Stimulated activated effector memory CD8-positive, alpha-beta T cell treated with anti-CD3 and anti-CD28 coated beads, Interleukin-12 subunit alpha, Interleukin-12 subunit beta, amount 100 ng/mL, for 72 hours (primary cell): ENCODE measurements around the gene PCDHGA2.
"Not testable (repeated sequence)": the region's sequence is repeated elsewhere in the genome, so short reads cannot be mapped to it uniquely, and the experiment has no call there.

Source experiments
- ATAC-seq: fragments of 150-1000 bp; cut with Tn5 transposase; 2 replicates; pipeline ENCODE4 v1.10.0; 2021
- DNase-seq, 2 donors: peaks; one replicate each; pipeline ENCODE4 v3.0.0; 2021 to 2022; ENCODE audit warnings: low spot score in 2 of 2
- H3K27ac Mint-ChIP-seq: one replicate; pipeline ENCODE4 v1.8.0; 2022; ENCODE audit warnings: mild to moderate bottlenecking, mixed read lengths
- H3K36me3 Mint-ChIP-seq: one replicate; pipeline ENCODE4 v1.8.0; 2022; ENCODE audit warnings: mild to moderate bottlenecking, mixed read lengths
- H3K4me1 Mint-ChIP-seq: one replicate; pipeline ENCODE4 v1.8.0; 2022; ENCODE audit warnings: mixed read lengths
- H3K4me3 Mint-ChIP-seq: one replicate; pipeline ENCODE4 v1.8.0; 2022; ENCODE audit warnings: mild to moderate bottlenecking, mixed read lengths
- H3K9me3 Mint-ChIP-seq: one replicate; pipeline ENCODE4 v1.8.0; 2022; ENCODE audit warnings: mixed read lengths

PCDHGA2 gene

DNA sequence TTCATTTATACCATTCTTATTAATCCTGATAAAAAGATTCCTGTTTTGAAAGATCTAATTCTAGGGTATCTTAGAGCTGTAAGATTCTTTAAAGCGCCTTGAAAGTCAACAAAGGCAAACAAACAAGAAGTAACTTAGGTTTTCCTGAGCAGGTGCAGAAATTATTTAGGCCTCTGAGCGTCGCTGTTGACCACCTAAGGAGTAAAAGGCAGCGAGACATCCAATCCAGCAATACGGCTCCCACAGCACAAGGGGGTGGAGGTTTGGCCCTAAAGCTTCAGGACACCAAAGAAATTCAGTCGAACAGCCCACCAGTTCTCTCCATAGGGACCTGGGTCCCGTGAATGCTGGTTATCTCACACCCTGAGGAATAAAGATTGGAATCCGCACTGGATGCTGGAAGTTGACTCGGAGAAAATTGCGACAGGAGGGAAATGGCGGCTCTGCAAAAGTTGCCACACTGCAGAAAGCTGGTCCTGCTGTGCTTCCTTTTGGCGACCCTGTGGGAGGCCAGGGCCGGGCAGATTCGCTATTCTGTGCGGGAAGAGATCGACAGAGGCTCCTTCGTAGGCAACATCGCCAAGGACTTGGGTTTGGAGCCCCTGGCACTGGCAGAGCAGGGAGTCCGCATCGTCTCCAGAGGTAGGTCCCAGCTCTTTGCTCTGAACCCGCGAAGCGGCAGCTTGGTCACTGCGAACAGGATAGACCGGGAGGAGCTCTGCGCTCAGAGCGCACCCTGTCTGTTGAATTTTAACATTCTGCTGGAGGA is at the start of gene PCDHGA2:
Gene PCDHGA2 (plus strand): TSS at position 223 of the 769 bp plus-strand sequence.
- H3K27ac Mint-ChIP-seq: no peak within 1 kb of the TSS
- peaks cover 32% of the 10 kb centered on the region for H3K9me3 Mint-ChIP-seq
- no peak within 1 kb of the TSS for H3K4me3 Mint-ChIP-seq
- H3K4me1 Mint-ChIP-seq: no peaks in the 10 kb centered on the region
- DNase-seq (no peak), ATAC-seq (no peak)
- H3K36me3 Mint-ChIP-seq: no peaks in the 10 kb centered on the region

DNA sequence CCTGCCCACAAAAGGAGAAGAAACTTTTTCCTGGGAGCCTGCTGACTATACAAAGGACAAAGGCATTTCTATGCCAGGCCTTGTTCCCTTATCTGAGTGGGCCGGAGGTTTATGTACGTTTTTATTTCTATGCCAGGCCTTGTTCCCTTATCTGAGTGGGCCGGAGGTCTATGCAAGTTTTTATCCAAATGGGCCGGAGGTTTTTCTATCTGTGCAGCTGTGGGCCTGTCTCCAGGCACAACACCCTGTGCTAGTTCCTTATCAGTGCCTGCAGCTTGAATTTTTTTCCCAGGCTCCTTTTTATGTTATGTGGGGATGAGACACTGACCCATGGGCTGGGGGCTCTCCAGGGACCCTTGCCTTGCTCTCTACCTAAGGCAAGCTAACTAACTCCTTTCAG is 40.2 kb upstream of the PCDHGA2 start:
- H3K27ac Mint-ChIP-seq: no peak overlapping the region
- ATAC-seq: no peak
- no peaks in the 10 kb centered on the region for H3K36me3 Mint-ChIP-seq
- no peaks in the 10 kb centered on the region for H3K4me1 Mint-ChIP-seq
- no peak overlapping the region for H3K4me3 Mint-ChIP-seq
- DNase-seq: no peak
- peaks cover 30% of the 10 kb centered on the region for H3K9me3 Mint-ChIP-seq

DNA sequence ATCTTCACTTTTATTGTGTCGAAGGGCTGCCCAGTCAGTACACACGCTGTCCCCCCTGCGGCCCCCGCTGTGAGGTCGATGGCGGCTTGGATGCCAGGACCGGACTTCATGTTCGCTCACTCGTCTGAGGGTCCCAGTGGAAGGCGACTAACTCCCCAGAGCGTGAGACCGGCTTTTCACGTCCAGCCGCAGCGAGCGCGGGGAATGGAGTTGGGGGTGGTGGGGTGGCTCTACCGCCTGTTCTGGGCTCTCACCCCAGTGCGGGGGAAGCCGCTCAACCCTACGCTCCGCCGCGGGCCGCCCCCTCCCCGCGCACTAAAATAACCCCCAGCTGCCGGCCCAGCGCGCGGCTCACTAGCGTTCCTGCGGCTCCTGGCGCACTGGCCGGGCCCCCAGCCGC is 34.8 kb upstream of the PCDHGA2 start, which contains the start of gene SLC25A2:
Gene SLC25A2 (minus strand): TSS at position 294 of the 400 bp plus-strand sequence. CDS start 184 bp downstream, at position 110.
- no peaks in the 10 kb centered on the region for H3K36me3 Mint-ChIP-seq
- H3K4me3 Mint-ChIP-seq: no peak within 1 kb of the TSS
- DNase-seq (no peak), ATAC-seq (no peak)
- H3K9me3 Mint-ChIP-seq: peaks cover 17% of the 10 kb centered on the region
- no peaks in the 10 kb centered on the region for H3K4me1 Mint-ChIP-seq
- no peak within 1 kb of the TSS for H3K27ac Mint-ChIP-seq

DNA sequence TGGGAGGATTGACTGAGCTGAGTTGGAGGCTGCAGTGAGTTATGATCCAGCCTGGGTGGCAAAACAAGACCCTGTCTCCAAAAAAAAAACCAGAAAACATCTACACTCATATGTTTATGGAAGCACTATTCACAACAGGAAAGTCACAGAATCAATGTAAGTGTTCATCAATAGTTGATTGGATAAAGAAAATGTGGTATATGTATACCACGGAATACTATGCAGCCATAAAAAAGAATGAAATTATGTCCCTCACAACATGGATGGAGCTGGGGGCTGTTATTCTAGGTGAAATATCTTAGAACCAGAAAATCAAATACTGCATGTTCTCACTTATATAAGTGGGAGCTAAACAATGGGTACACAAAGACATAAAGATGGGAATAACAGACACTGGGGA is 31.9 kb upstream of the PCDHGA2 start:
- no peak for ATAC-seq
- no peaks in the 10 kb centered on the region for H3K36me3 Mint-ChIP-seq
- peaks cover 21% of the 10 kb centered on the region for H3K9me3 Mint-ChIP-seq
- no peak overlapping the region for H3K4me3 Mint-ChIP-seq
- H3K4me1 Mint-ChIP-seq: no peaks in the 10 kb centered on the region
- no peak overlapping the region for H3K27ac Mint-ChIP-seq
- DNase-seq: no peak

DNA sequence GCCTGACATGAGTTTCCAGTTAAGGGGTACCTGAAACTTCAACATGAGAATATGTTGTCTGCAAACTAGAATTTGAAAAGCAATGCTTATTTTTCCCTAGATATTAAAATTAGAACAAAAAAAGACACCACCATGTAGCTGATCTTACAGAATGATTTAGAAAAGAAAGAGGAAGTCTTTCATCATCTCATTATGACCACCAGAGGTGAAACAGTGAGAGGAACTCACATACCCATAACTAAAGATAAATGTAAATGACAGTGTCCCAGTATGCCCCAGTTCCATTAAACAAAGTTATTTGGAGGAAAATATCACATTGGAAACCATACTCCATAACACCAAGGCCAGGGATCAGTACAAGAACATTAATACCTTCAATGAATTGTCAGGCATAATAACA is 24.8 kb upstream of the PCDHGA2 start:
- H3K36me3 Mint-ChIP-seq: peaks cover 33% of the 10 kb centered on the region
- ATAC-seq: no peak
- peaks cover 12% of the 10 kb centered on the region for H3K4me1 Mint-ChIP-seq
- DNase-seq: no peak
- H3K27ac Mint-ChIP-seq: no peak overlapping the region
- peaks cover 39% of the 10 kb centered on the region for H3K9me3 Mint-ChIP-seq
- no peak overlapping the region for H3K4me3 Mint-ChIP-seq

DNA sequence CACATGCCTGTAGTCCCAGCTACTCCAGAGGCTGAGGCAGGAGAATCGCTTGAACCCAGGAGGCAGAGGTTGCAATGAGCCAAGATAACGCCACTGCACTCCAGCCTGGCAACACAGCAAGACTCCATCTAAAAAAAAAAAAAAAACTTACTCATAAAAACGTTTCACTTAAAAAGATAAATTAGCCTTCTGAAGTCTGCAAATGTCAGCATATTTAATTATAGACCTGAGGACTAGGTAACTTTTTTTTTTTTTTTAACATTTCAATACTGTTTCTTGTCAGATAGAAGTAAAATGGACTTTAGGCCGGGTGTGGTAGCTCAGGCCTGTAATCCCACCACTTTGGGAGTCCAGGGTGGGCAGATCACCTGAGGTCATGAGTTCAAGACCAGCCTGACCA is 21.6 kb upstream of the PCDHGA2 start:
- not testable (repeated sequence) for H3K27ac Mint-ChIP-seq, ATAC-seq, H3K4me3 Mint-ChIP-seq, DNase-seq
- Mint-ChIP-seq H3K36me3 (peaks cover 54% of the 10 kb centered on the region), H3K4me1 (peaks cover 38% of the 10 kb centered on the region), H3K9me3 (peaks cover 42% of the 10 kb centered on the region)

DNA sequence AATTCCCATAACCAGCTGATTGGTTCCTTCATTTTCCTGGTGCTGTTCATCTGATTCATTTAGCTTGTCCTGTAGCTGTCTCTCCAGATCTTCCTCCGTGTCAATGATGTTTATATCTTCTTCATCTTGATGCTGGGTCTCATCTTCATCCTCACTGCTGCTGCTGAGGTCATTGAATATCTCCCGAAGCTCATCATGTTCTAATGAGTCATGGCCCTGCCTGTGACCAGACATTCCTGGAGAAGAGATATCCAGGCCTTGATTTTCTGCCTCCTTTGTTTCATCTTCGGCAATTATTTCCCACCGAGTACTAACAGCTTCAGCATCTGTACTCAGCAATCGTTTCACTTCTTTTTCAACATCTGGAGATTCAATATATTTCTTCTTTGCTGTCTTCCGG is 19.4 kb upstream of the PCDHGA2 start:
- ATAC-seq (no peak), DNase-seq (no peak)
- Mint-ChIP-seq H3K4me3 (peak overlapping the region; percentile 99), H3K4me1 (peaks cover 38% of the 10 kb centered on the region), H3K36me3 (peaks cover 54% of the 10 kb centered on the region), H3K9me3 (peaks cover 31% of the 10 kb centered on the region), H3K27ac (peak overlapping the region; percentile 100)

DNA sequence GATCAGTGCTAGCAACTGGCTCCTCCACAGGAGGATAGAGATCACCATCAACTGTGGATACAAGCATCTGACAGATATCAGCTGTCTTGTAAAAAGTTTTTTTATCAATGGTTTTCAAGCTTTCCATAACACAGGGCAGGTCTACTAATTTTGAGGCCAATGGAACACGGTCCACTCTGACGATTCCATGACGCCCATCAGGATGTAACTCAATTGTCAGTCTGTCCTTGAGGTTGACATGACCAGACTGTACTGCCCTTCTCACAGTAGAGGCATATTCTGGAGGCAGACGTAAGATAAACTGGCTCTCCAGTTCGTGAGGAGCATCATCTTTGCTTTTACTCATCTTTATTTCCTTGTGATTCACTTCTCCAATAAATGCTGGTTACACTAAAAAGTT is 18.9 kb upstream of the PCDHGA2 start:
- peaks cover 38% of the 10 kb centered on the region for H3K4me1 Mint-ChIP-seq
- ATAC-seq: no peak
- H3K4me3 Mint-ChIP-seq: peak overlapping the region; percentile 99
- H3K36me3 Mint-ChIP-seq: peaks cover 54% of the 10 kb centered on the region
- peak overlapping the region; percentile 100 for H3K27ac Mint-ChIP-seq
- H3K9me3 Mint-ChIP-seq: peaks cover 30% of the 10 kb centered on the region
- no peak for DNase-seq

DNA sequence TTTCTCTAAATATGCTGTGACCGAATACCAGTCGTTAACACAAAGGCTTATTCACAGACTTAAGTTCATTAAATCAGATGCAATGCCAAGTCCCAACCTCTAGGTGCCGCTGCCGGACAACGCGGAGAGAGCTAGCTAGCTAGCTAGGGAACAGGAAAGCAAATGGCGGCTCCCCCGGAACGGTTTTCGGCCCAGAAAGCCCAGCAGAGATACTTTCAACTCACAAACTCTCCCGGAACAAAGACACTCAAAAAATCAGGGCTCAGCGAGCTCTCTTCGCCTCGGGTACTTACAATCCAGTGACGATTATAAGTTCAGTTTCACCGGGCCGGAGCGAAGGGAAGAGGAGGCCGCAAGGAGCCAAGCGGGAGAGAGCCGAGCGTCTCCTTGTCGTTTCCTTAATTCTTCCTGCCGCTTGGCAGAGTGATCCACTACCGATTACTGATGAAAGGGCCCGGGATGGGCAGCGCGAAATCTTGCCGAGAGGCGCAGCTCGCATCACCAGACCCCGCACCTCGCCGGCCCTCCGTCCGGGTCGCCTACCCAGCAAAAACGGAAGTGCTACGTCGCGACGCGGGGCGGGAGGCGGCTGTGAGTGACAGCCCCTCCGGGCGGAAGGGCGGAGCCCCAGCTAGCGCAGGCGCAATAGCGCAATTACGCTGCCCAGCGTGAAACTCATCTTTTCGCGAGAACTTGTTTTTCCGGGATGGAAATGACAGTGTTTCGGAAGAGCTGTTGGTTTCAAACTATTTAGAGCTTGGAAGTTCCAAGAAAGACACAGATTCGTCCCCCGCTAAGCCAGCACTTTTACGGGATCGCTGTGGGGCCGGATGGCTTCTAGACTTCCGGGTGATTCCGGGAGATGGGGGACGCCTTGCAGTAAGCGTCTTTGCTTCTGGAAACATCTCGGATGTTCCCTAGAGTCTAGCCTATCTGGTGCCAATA is 18.1 kb upstream of the PCDHGA2 start, which contains the start of gene TAF7:
Gene TAF7 (minus strand): TSS at position 560 of the 945 bp plus-strand sequence. CDS start 740 bp downstream, outside the sequence.
- ATAC-seq (peak; percentile 96), DNase-seq (peak; percentile 84 to 94)
- Mint-ChIP-seq H3K4me3 (peak within 1 kb of the TSS; percentile 99), H3K4me1 (peaks cover 36% of the 10 kb centered on the region), H3K36me3 (peaks cover 49% of the 10 kb centered on the region), H3K9me3 (peaks cover 22% of the 10 kb centered on the region), H3K27ac (peak within 1 kb of the TSS; percentile 100)

DNA sequence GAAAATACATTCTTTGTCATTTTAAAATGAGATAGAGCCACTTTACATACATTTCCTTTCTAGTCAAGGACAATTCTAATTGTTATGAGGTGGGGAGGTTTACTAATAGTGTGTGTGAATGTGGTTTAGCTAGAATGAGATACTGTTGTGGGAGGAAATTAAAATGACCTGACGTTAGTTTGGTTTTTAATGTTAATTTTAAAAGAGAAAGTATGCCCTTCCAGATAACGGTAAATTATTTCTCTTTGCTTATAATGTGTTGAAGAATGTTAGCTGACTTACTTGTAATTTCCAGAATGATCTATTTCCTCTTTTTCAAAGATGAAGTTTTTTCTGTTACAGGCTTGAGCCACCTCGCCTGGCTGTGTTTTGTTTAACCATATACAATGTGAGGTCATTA is 16.3 kb upstream of the PCDHGA2 start:
- peaks cover 21% of the 10 kb centered on the region for H3K9me3 Mint-ChIP-seq
- DNase-seq: no peak
- ATAC-seq: no peak
- H3K4me1 Mint-ChIP-seq: peaks cover 39% of the 10 kb centered on the region
- H3K27ac Mint-ChIP-seq: no peak overlapping the region
- H3K4me3 Mint-ChIP-seq: peak overlapping the region; percentile 99
- peaks cover 40% of the 10 kb centered on the region for H3K36me3 Mint-ChIP-seq

DNA sequence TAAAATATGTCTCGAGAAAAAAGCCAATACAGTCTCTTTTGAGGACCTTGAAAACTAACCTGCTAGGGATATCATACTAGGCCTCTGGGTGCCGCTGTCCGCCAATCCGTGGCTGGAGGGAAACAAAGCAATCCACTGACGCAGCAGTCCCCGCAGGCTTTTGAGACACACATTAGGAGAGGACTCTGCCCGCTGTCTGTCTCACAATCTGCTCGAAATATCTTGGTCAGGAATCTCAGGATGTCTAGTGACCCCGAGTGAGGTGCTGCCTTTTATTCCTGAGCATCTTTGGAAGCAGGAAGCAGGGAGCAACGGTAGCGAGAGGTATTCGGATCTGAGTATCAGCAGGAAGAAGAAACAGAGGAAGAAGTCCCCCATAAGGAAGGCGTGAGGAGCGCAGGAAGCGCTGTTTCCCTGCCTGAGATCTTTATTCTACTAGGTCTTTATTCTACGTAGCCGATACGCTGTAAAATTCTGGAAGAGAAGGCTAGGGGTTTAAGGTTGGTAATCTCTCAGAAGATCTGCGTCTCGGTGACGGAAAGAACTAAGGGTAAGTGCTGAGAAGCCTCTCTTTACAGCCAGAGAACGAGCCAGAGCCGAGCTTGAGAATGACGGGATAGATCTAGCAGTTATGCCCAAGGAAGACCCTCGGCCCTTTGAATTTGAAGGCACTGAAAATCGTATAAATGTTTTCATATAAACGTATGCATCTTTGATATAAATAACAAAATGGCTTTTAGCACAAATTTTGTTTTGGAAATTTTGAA is 12.3 kb upstream of the PCDHGA2 start:
- Mint-ChIP-seq H3K27ac (peak overlapping the region; percentile 76), H3K4me1 (peaks cover 7% of the 10 kb centered on the region), H3K9me3 (peaks cover 4% of the 10 kb centered on the region), H3K36me3 (peaks cover 4% of the 10 kb centered on the region), H3K4me3 (peak overlapping the region; percentile 88)
- ATAC-seq (peak; percentile 93), DNase-seq (peak; percentile 43 to 73)

DNA sequence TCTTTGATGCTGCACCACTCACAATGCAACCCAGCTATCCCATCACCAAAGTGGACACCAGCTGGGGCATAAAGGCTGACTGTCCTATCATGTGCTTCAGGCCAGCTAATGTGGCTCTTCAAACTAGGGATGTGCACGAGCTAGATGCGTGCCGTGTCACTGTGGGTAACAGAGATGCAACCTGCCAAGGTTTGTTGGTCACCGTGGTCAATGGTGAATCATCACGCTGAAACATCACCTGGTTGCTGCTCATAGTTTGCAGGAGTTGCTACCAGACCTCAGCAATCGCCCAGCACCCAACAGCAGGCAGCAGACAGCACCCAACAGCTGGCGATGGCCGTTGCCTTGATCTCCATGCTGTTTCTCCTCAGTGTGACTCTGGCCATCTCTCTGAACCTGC is 10.3 kb upstream of the PCDHGA2 start:
- peaks cover 4% of the 10 kb centered on the region for H3K9me3 Mint-ChIP-seq

DNA sequence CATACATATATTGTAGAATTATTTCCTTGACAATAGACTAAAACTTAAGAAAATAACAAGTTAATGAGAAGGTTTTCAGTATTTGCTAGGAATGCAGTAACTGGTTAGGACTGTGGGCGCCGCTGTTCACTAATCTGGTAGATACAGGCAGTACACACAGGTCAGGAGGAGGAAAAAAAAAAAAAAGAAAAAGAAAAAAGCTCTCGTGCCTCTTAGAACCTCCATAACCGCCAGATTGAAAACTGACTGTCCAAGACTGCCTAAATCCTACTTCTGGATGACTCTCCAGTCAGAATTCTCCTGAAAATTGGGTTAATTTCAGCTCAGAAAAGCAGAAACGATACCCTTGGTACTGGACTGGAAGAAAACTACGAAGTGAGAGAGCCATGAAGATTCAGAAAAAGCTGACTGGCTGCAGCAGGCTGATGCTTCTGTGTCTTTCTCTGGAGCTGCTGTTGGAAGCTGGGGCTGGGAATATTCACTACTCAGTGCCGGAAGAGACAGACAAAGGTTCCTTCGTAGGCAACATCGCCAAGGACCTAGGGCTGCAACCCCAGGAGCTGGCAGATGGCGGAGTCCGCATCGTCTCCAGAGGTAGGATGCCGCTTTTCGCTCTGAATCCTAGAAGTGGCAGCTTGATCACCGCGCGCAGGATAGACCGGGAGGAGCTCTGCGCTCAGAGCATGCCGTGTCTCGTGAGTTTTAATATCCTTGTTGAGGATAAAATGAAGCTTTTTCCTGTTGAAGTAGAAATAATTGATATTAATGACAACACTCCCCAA is 8.1 kb upstream of the PCDHGA2 start, which contains the start of gene PCDHGA1:
Gene PCDHGA1 (plus strand): TSS at position 216 of the 782 bp plus-strand sequence.
- no peak within 1 kb of the TSS for H3K4me3 Mint-ChIP-seq
- H3K36me3 Mint-ChIP-seq: peaks cover 4% of the 10 kb centered on the region
- no peak for ATAC-seq
- H3K27ac Mint-ChIP-seq: no peak within 1 kb of the TSS
- peaks cover 16% of the 10 kb centered on the region for H3K9me3 Mint-ChIP-seq
- H3K4me1 Mint-ChIP-seq: peaks cover 7% of the 10 kb centered on the region
- no peak for DNase-seq

More for the DNA sequence above, 10.3 kb upstream of the PCDHGA2 start:
- no peak for DNase-seq
- Mint-ChIP-seq H3K4me3 (no peak overlapping the region), H3K27ac (no peak overlapping the region), H3K36me3 (peaks cover 4% of the 10 kb centered on the region), H3K4me1 (peaks cover 7% of the 10 kb centered on the region)
- ATAC-seq: peak; percentile 40

DNA sequence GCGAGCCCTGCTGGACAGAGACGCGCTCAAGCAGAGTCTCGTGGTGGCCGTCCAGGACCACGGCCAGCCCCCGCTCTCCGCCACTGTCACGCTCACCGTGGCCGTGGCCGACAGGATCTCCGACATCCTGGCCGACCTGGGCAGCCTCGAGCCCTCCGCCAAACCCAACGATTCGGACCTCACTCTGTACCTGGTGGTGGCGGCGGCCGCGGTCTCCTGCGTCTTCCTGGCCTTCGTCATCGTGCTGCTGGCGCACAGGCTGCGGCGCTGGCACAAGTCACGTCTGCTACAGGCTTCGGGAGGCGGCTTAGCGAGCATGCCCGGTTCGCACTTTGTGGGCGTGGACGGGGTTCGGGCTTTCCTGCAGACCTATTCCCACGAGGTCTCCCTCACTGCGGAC is 6.0 kb upstream of the PCDHGA2 start:
- peaks cover 22% of the 10 kb centered on the region for H3K9me3 Mint-ChIP-seq
- not testable (repeated sequence) for H3K27ac Mint-ChIP-seq, H3K36me3 Mint-ChIP-seq, H3K4me1 Mint-ChIP-seq, H3K4me3 Mint-ChIP-seq, ATAC-seq, DNase-seq
